ENCODE results near the gene FKBP1A.

The FKBP1A gene

GRCh38 chr20:1369970-1370369 lies 22.9 kb downstream of the FKBP1A start:
- Histone ChIP-seq H3K9me3 (no peaks in the 10 kb centered on the region), H3K36me3 (no peaks in the 10 kb centered on the region; the same call in 1 of the 2 replicates), H3K4me3 (ENCODE audit: low read depth, low read length) (no peak overlapping the region), H3K27me3 (no peaks in the 10 kb centered on the region), H3K4me1 (no peaks in the 10 kb centered on the region)
- no peak for DNase-seq
- TF ChIP-seq, protein P1, sequence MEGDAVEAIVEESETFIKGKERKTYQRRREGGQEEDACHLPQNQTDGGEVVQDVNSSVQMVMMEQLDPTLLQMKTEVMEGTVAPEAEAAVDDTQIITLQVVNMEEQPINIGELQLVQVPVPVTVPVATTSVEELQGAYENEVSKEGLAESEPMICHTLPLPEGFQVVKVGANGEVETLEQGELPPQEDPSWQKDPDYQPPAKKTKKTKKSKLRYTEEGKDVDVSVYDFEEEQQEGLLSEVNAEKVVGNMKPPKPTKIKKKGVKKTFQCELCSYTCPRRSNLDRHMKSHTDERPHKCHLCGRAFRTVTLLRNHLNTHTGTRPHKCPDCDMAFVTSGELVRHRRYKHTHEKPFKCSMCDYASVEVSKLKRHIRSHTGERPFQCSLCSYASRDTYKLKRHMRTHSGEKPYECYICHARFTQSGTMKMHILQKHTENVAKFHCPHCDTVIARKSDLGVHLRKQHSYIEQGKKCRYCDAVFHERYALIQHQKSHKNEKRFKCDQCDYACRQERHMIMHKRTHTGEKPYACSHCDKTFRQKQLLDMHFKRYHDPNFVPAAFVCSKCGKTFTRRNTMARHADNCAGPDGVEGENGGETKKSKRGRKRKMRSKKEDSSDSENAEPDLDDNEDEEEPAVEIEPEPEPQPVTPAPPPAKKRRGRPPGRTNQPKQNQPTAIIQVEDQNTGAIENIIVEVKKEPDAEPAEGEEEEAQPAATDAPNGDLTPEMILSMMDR (IDR thresholded peaks at IDR 0.05; ENCODE audit: low read depth, low read length): no peak

DNA sequence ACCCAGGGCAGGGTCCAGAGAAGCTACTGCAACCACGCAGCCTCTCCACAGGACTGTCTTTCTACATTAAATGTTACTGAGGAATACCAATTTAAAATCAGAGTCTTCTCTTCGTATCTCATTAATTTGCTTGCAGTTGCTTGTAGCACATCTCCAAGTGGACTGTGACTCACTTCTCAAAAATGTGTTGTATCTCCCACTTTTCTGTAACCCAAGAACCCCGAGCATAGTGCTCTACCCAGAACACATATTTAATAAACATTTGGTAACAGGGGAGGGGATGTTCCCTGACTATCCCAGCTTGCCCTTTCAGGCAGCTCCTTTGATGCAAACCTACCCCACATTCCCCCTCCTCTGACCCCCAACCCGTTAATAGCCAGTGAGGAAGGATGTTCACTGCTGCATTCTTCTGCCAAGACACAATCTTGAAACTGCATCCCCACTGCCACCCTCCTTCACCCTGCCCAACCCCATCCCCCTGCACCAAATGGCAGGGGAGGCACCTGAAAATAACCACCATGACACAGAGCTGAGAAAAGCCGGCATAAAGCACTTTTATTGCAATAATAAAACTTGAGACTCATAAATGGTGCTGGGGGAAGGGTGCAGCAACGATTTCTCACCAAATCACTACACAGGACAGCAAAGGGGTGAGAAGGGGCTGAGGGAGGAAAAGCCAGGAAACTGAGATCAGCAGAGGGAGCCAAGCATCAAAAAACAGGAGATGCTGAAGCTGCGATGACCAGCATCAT lies 24.2 kb downstream of the FKBP1A start:
- no peaks in the 10 kb centered on the region for H3K9me3 ChIP-seq
- TF ChIP-seq, protein P1 (IDR thresholded peaks at IDR 0.05; ENCODE audit: low read depth, low read length): no peak
- H3K36me3 ChIP-seq: no peaks in the 10 kb centered on the region; the same call in 1 of the 2 replicates
- no peaks in the 10 kb centered on the region for H3K27me3 ChIP-seq
- no peak for DNase-seq
- no peaks in the 10 kb centered on the region for H3K4me1 ChIP-seq
- no peak overlapping the region for H3K4me3 ChIP-seq (ENCODE audit: low read depth, low read length)

DNA sequence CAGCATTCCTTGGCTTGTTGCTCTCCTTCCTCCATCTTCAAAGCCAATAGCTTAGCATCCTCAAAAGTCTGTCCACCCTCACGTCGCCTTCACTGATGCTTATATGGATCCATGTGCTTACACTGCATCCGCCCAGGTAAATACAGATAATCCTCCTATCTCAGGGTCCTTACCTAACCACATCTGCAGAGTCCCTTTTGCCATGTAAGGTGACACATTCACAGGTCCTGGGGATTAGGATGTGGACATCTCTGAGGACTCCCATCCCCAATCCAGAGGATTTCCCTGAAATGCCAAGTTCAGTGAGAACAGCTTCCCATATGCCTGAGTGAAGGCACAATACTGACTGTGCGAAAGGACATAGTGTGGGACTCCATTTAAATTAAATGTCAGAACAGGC lies 25.4 kb downstream of the FKBP1A start:
- no peak for DNase-seq
- Histone ChIP-seq H3K4me1 (no peaks in the 10 kb centered on the region), H3K9me3 (no peaks in the 10 kb centered on the region), H3K4me3 (ENCODE audit: low read depth, low read length) (no peak overlapping the region), H3K36me3 (no peaks in the 10 kb centered on the region), H3K27me3 (no peaks in the 10 kb centered on the region)
- TF ChIP-seq, protein P1 (IDR thresholded peaks at IDR 0.05; ENCODE audit: low read depth, low read length): no peak

DNA sequence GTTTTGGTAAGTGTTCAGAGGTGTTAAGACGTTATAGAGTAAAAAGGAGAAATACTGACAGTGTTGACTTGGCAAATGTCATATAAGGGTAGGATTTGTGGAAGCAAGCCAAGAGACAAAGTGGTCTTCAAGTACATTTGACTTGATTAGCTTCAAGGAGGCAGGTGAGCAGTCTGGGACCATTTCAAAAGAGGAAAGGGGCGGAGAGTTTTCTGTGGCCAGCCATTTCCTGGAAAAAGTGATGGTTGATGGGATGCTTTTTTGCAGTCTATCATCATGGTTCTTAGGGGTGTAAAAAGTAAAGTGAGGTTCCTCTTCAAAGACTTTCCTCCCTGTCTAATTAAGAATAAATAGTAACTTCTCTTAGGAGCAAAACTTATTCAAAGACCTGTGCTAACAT lies 28.7 kb downstream of the FKBP1A start:
- TF ChIP-seq, protein P1 (IDR thresholded peaks at IDR 0.05; ENCODE audit: low read depth, low read length): no peak
- no peaks in the 10 kb centered on the region for H3K4me1 ChIP-seq
- no peak overlapping the region for H3K4me3 ChIP-seq (ENCODE audit: low read depth, low read length)
- H3K9me3 ChIP-seq: no peaks in the 10 kb centered on the region
- no peak for DNase-seq
- H3K27me3 ChIP-seq: no peaks in the 10 kb centered on the region
- H3K36me3 ChIP-seq: no peaks in the 10 kb centered on the region

DNA sequence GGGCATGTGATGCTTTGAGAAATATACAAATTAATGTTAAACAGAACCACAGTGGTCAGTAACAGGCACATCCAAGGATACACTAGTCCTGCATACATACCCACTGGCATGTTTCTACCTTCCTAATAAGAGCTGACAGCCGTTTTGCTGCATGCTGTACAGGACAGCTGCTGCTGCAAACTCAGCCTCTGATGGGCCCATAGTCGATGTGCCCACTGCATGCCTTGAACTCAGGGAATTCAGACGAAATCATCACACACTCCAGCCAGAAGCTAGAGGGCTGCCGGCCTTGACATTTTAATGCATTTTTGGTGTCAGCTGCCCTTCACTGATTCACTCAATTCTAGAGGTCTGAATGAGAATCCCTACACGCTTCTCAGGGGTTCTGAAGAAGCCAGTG lies 29.3 kb downstream of the FKBP1A start:
- no peak overlapping the region for H3K4me3 ChIP-seq (ENCODE audit: low read depth, low read length)
- H3K36me3 ChIP-seq: no peaks in the 10 kb centered on the region

GRCh38 chr20:1362484-1362883 lies 30.4 kb downstream of the FKBP1A start:
- TF ChIP-seq, protein P1 (IDR thresholded peaks at IDR 0.05; ENCODE audit: low read depth, low read length): no peak

More for the DNA sequence above, 29.3 kb downstream of the FKBP1A start:
- H3K4me1 ChIP-seq: no peaks in the 10 kb centered on the region
- TF ChIP-seq, protein P1 (IDR thresholded peaks at IDR 0.05; ENCODE audit: low read depth, low read length): no peak
- no peaks in the 10 kb centered on the region for H3K9me3 ChIP-seq
- no peak for DNase-seq
- H3K27me3 ChIP-seq: no peaks in the 10 kb centered on the region

More at GRCh38 chr20:1362484-1362883, 30.4 kb downstream of the FKBP1A start:
- H3K4me3 ChIP-seq (ENCODE audit: low read depth, low read length): no peak overlapping the region
- H3K36me3 ChIP-seq: no peaks in the 10 kb centered on the region
- H3K9me3 ChIP-seq: no peaks in the 10 kb centered on the region
- no peaks in the 10 kb centered on the region for H3K4me1 ChIP-seq
- H3K27me3 ChIP-seq: no peaks in the 10 kb centered on the region
- DNase-seq: no peak

Measured in BE2C (cell line).